ENCODE measurements around the gene DMRTB1. TPM values are rescaled to one million over a fixed set of nuclear protein-coding genes. Genes with fewer than 3 reads are reported as not detected.

The DMRTB1 gene
- total and polyA plus RNA-seq, 2 experiments from 2014 or later = not detected

- Histone ChIP-seq H4K20me1 (ENCODE audit: insufficient read depth) (no peaks in the 10 kb centered on the region), H3K79me2 (ENCODE audit: insufficient read depth) (no peaks in the 10 kb centered on the region), H3K4me1 (ENCODE audit: insufficient read depth) (peaks cover 11% of the 10 kb centered on the region; the same call in 1 of the 2 replicates), H3F3A (ENCODE audit: insufficient read depth) (0 out of 2 replicates have a peak, but pooled peaks cover 4% of the 10 kb centered on the region), H3K36me3 (ENCODE audit: low read depth) (no peaks in the 10 kb centered on the region), H3K4me2 (ENCODE audit: unreplicated experiment) (peak overlapping the region; percentile 17), H3K4me3 (no peak overlapping the region), H3K9ac (no peak overlapping the region), H3K9me2 (ENCODE audit: insufficient read depth) (no peaks in the 10 kb centered on the region), H2AFZ (no peak overlapping the region), H3K27me3 (replicated peaks; ENCODE audit: insufficient read depth) (peaks cover 12% of the 10 kb centered on the region; the same call in 1 of the 2 replicates), H3K9me3 (ENCODE audit: low read depth) (no peaks in the 10 kb centered on the region), H3K27ac (no peak overlapping the region)
- in situ Hi-C loops (cut with MboI) = no loop called here
- DNase-seq = peak; percentile 82
- WGBS, 2 experiments (ENCODE audit: low coverage in 1 of 2, low lambda C conversion rate in 2 of 2, missing lambda C conversion rate in 2 of 2) = 54 to 61% methylated on average over 9 of the region's 9 CpGs
- TF ChIP-seq EZH2 (IDR thresholded peaks at IDR 0.05; ENCODE audit: insufficient read depth, poor library complexity, severe bottlenecking) = no peak
- no peak for TF ChIP-seq EZH2phosphoT487 (IDR thresholded peaks at IDR 0.05; ENCODE audit: insufficient read depth, low read depth)
Observed at GRCh38 chr1:53498555-53499131, 39.4 kb downstream of the DMRTB1 start.

GRCh38 chr1:53499257-53500203 is 40.3 kb downstream of the DMRTB1 start:
- Histone ChIP-seq H3K9me3 (ENCODE audit: low read depth) (no peaks in the 10 kb centered on the region), H3K4me1 (ENCODE audit: insufficient read depth) (peaks cover 11% of the 10 kb centered on the region; the same call in 1 of the 2 replicates), H3K36me3 (ENCODE audit: low read depth) (no peaks in the 10 kb centered on the region), H3K27me3 (replicated peaks; ENCODE audit: insufficient read depth) (peaks cover 12% of the 10 kb centered on the region; the same call in 1 of the 2 replicates), H3K27ac (no peak overlapping the region), H3K9ac (no peak overlapping the region), H4K20me1 (ENCODE audit: insufficient read depth) (no peaks in the 10 kb centered on the region), H3K4me3 (no peak overlapping the region), H3K4me2 (ENCODE audit: unreplicated experiment) (peak overlapping the region; percentile 17), H3K79me2 (ENCODE audit: insufficient read depth) (no peaks in the 10 kb centered on the region), H3F3A (ENCODE audit: insufficient read depth) (0 out of 2 replicates have a peak, but pooled peaks cover 4% of the 10 kb centered on the region), H3K9me2 (ENCODE audit: insufficient read depth) (no peaks in the 10 kb centered on the region), H2AFZ (no peak overlapping the region)
- no peak for DNase-seq
- WGBS, 2 experiments (ENCODE audit: low coverage in 1 of 2, low lambda C conversion rate in 2 of 2, missing lambda C conversion rate in 2 of 2) = 68 to 70% methylated on average over 20 of the region's 20 CpGs
- in situ Hi-C loops (cut with MboI) = no loop called here
- TF ChIP-seq EZH2phosphoT487 (IDR thresholded peaks at IDR 0.05; ENCODE audit: insufficient read depth, low read depth) = no peak
- TF ChIP-seq EZH2 (IDR thresholded peaks at IDR 0.05; ENCODE audit: insufficient read depth, poor library complexity, severe bottlenecking) = no peak

- H3K79me2 ChIP-seq (ENCODE audit: insufficient read depth) = no peaks in the 10 kb centered on the region
- in situ Hi-C loops (cut with MboI) = no loop called here
- 0 out of 2 replicates have a peak, but pooled peaks cover 3% of the 10 kb centered on the region for H3F3A ChIP-seq (ENCODE audit: insufficient read depth)
- peaks cover 8% of the 10 kb centered on the region; the same call in 1 of the 2 replicates for H3K4me1 ChIP-seq (ENCODE audit: insufficient read depth)
- no peak overlapping the region for H3K27ac ChIP-seq
- no peaks in the 10 kb centered on the region for H3K9me2 ChIP-seq (ENCODE audit: insufficient read depth)
- H3K4me2 ChIP-seq (ENCODE audit: unreplicated experiment) = no peak overlapping the region
- no peak overlapping the region for H3K4me3 ChIP-seq
- TF ChIP-seq EZH2 (IDR thresholded peaks at IDR 0.05; ENCODE audit: insufficient read depth, poor library complexity, severe bottlenecking) (no peak), EZH2phosphoT487 (IDR thresholded peaks at IDR 0.05; ENCODE audit: insufficient read depth, low read depth) (no peak)
- DNase-seq = no peak
- no peak overlapping the region for H2AFZ ChIP-seq
- H3K9me3 ChIP-seq (ENCODE audit: low read depth) = no peaks in the 10 kb centered on the region
- no peaks in the 10 kb centered on the region for H3K36me3 ChIP-seq (ENCODE audit: low read depth)
- 46 to 48% methylated on average over 34 of the region's 34 CpGs for WGBS, 2 experiments (ENCODE audit: low coverage in 1 of 2, low lambda C conversion rate in 2 of 2, missing lambda C conversion rate in 2 of 2)
- H3K9ac ChIP-seq = no peak overlapping the region
- no peaks in the 10 kb centered on the region for H4K20me1 ChIP-seq (ENCODE audit: insufficient read depth)
- peaks cover 12% of the 10 kb centered on the region; the same call in 1 of the 2 replicates for H3K27me3 ChIP-seq (replicated peaks; ENCODE audit: insufficient read depth)
Observed at GRCh38 chr1:53500204-53501064, 41.2 kb downstream of the DMRTB1 start.
